ENCODE measurements around the gene NAP1L1.

Gene NAP1L1

GRCh38 chr12:76108356-76108755 is 23.9 kb upstream of the NAP1L1 start:
- ChIA-PET POLR2A (no interaction called here), CTCF (no interaction called here)
- no peak overlapping the region for H3K4me3 ChIP-seq (ENCODE audit: low read depth, low read length)
- no peak for DNase-seq (ENCODE audit: low read depth, low spot score)
- TF ChIP-seq CTCF (IDR thresholded peaks at IDR 0.05; ENCODE audit: insufficient read depth, low read length, missing control alignments): no peak

- no peak for TF ChIP-seq CTCF (IDR thresholded peaks at IDR 0.05; ENCODE audit: insufficient read depth, low read length, missing control alignments)
- no peak overlapping the region for H3K4me3 ChIP-seq (ENCODE audit: low read depth, low read length)
- CTCF ChIA-PET: no interaction called here
- DNase-seq (ENCODE audit: low read depth, low spot score): no peak
- POLR2A ChIA-PET: no interaction called here
Observed at GRCh38 chr12:76106631-76107030, 22.1 kb upstream of the NAP1L1 start.

GRCh38 chr12:76103958-76104357 is 19.5 kb upstream of the NAP1L1 start:
- no peak for TF ChIP-seq CTCF (IDR thresholded peaks at IDR 0.05; ENCODE audit: insufficient read depth, low read length, missing control alignments)
- no peak for DNase-seq (ENCODE audit: low read depth, low spot score)
- POLR2A ChIA-PET: no interaction called here
- H3K4me3 ChIP-seq (ENCODE audit: low read depth, low read length): no peak overlapping the region
- CTCF ChIA-PET: no interaction called here

- ChIA-PET CTCF (no interaction called here), POLR2A (no interaction called here)
- TF ChIP-seq CTCF (IDR thresholded peaks at IDR 0.05; ENCODE audit: insufficient read depth, low read length, missing control alignments): no peak
- H3K4me3 ChIP-seq (ENCODE audit: low read depth, low read length): no peak overlapping the region
- DNase-seq (ENCODE audit: low read depth, low spot score): no peak
Observed at GRCh38 chr12:76101739-76102385, 17.4 kb upstream of the NAP1L1 start.

GRCh38 chr12:76096079-76096646 is 11.7 kb upstream of the NAP1L1 start:
- no peak for TF ChIP-seq CTCF (IDR thresholded peaks at IDR 0.05; ENCODE audit: insufficient read depth, low read length, missing control alignments)
- POLR2A ChIA-PET: no interaction called here

GRCh38 chr12:76094754-76095153 is 10.3 kb upstream of the NAP1L1 start:
- no peak overlapping the region for H3K4me3 ChIP-seq (ENCODE audit: low read depth, low read length)
- POLR2A ChIA-PET: no interaction called here
- DNase-seq (ENCODE audit: low read depth, low spot score): no peak
- CTCF ChIA-PET: no interaction called here
- no peak for TF ChIP-seq CTCF (IDR thresholded peaks at IDR 0.05; ENCODE audit: insufficient read depth, low read length, missing control alignments)

More at GRCh38 chr12:76096079-76096646, 11.7 kb upstream of the NAP1L1 start:
- DNase-seq (ENCODE audit: low read depth, low spot score): no peak
- no peak overlapping the region for H3K4me3 ChIP-seq (ENCODE audit: low read depth, low read length)
- CTCF ChIA-PET: no interaction called here

All from AG04449 (cell line).